IMR-90 (cell line): ENCODE measurements around the gene GRAMD2B. TPM values are rescaled to one million over a fixed set of nuclear protein-coding genes. Genes with fewer than 3 reads are reported as not detected.

Experiments used
- ATAC-seq: fragments of 200-7000 bp; cut with Tn5 transposase; 2 replicates; pipeline ENCODE4 v1.9.1; 2020; ENCODE audit warnings: low read depth, mild to moderate bottlenecking, moderate library complexity
- BruUV-seq: library from RNA; stranded (reverse); fragments of 400-500 nt; replicated peaks from 2 replicates; lab custom pipeline; 2021; lab: Mats Ljungman, UMichigan
- CTCF ChIA-PET: fragments of 300-600 bp; formaldehyde crosslinking; extraction: SDS; loops from one replicate; lab custom pipeline; 2021; ENCODE audit warnings: antibody characterized with exemption; lab: Yijun Ruan, JAX
- POLR2A ChIA-PET: fragments of 300-600 bp; sonication (Branson Sonifier 250); formaldehyde crosslinking; loops from one replicate; lab custom pipeline; 2022; ENCODE audit warnings: antibody characterized with exemption; ENCODE audit not compliant: unreplicated experiment; lab: Charles Lee
- DNase-seq: peaks from one replicate; pipeline ENCODE4 v3.0.0; 2013
- H2AFZ ChIP-seq: replicated peaks from 2 replicates; pipeline ENCODE3; 2013; ENCODE audit warnings: low read length, mild to moderate bottlenecking; ENCODE audit not compliant: poor library complexity
- H2AK5ac ChIP-seq: 2 replicates; pipeline ENCODE4 v1.6.1; 2013; ENCODE audit warnings: low read depth, low read length, inconsistent platforms
- H2AK9ac ChIP-seq: replicated peaks from 2 replicates; pipeline ENCODE3; 2013; ENCODE audit warnings: mild to moderate bottlenecking, low read depth, low read length, moderate library complexity; ENCODE audit not compliant: poor library complexity
- H2BK120ac ChIP-seq: 2 replicates; pipeline ENCODE4 v1.6.1; 2013; ENCODE audit warnings: low read depth, low read length, inconsistent platforms
- H2BK15ac ChIP-seq: 3 replicates; pipeline ENCODE4 v1.6.1; 2013; ENCODE audit warnings: low read depth, low read length, inconsistent platforms
- H2BK20ac ChIP-seq: 2 replicates; pipeline ENCODE4 v1.6.1; 2013; ENCODE audit warnings: low read depth, mild to moderate bottlenecking, inconsistent platforms, low read length, moderate library complexity
- H2BK5ac ChIP-seq: 2 replicates; pipeline ENCODE4 v1.6.1; 2013; ENCODE audit warnings: mild to moderate bottlenecking, low read depth, low read length, inconsistent platforms; ENCODE audit not compliant: poor library complexity, severe bottlenecking
- H3K14ac ChIP-seq: replicated peaks from 2 replicates; pipeline ENCODE4 v1.6.1; 2013; ENCODE audit warnings: low read depth, low read length, inconsistent platforms
- H3K18ac ChIP-seq: 2 replicates; pipeline ENCODE4 v1.6.1; 2013; ENCODE audit warnings: low read depth, low read length, control low read depth
- H3K23ac ChIP-seq: 2 replicates; pipeline ENCODE4 v1.6.1; 2013; ENCODE audit warnings: low read depth, low read length, inconsistent platforms
- H3K27ac ChIP-seq: 2 replicates; pipeline ENCODE4 v1.5.1; 2013; ENCODE audit warnings: mild to moderate bottlenecking, control low read depth, low read length; ENCODE audit not compliant: insufficient read depth
- H3K27me3 ChIP-seq: 2 replicates; pipeline ENCODE4 v1.6.1; 2013; ENCODE audit warnings: low read length; ENCODE audit not compliant: control insufficient read depth, insufficient read depth
- H3K36me3 ChIP-seq: 2 replicates; pipeline ENCODE4 v1.6.1; 2013; ENCODE audit warnings: low read length, mixed read lengths; ENCODE audit not compliant: control insufficient read depth, insufficient read depth
- H3K4ac ChIP-seq: 2 replicates; pipeline ENCODE4 v1.6.1; 2013; ENCODE audit warnings: low read depth, low read length, inconsistent platforms
- H3K4me1 ChIP-seq: 2 replicates; pipeline ENCODE4 v1.6.1; 2013; ENCODE audit warnings: low read length, mixed read lengths; ENCODE audit not compliant: control insufficient read depth, insufficient read depth
- H3K4me2 ChIP-seq: 2 replicates; pipeline ENCODE4 v1.6.1; 2013; ENCODE audit warnings: low read depth, mild to moderate bottlenecking, control low read depth, low read length, moderate library complexity
- H3K4me3 ChIP-seq: 2 replicates; pipeline ENCODE4 v1.5.1; 2013; ENCODE audit warnings: low read depth, mild to moderate bottlenecking, control low read depth, low read length, moderate library complexity; ENCODE audit not compliant: insufficient read depth
- H3K56ac ChIP-seq: 2 replicates; pipeline ENCODE4 v1.6.1; 2013; ENCODE audit warnings: low read length, inconsistent platforms; ENCODE audit not compliant: insufficient read depth; ENCODE audit errors: extremely low read depth
- H3K79me1 ChIP-seq, 2 experiments: 2 replicates each; pipeline ENCODE4 v1.6.1; 2013; ENCODE audit warnings: low read length in 2 of 2, inconsistent platforms in 1 of 2, low read depth in 1 of 2
- H3K9ac ChIP-seq: 2 replicates; pipeline ENCODE4 v1.6.1; 2013; ENCODE audit warnings: low read depth, low read length, control low read depth
- H3K9me1 ChIP-seq: 2 replicates; pipeline ENCODE4 v1.6.1; 2013; ENCODE audit warnings: low read length, inconsistent platforms; ENCODE audit not compliant: insufficient read depth
- H3K9me3 ChIP-seq: 2 replicates; pipeline ENCODE4 v1.6.1; 2013; ENCODE audit warnings: low read length; ENCODE audit not compliant: control insufficient read depth, insufficient read depth
- H4K20me1 ChIP-seq: 2 replicates; pipeline ENCODE4 v1.6.1; 2013; ENCODE audit warnings: low read length, inconsistent platforms; ENCODE audit not compliant: insufficient read depth
- H4K5ac ChIP-seq: 2 replicates; pipeline ENCODE4 v1.6.1; 2013; ENCODE audit warnings: mild to moderate bottlenecking, low read depth, low read length, control low read depth
- H4K8ac ChIP-seq, 2 experiments: 2 replicates each; pipeline ENCODE4 v1.6.1; 2013; ENCODE audit warnings: low read depth in 2 of 2, low read length in 2 of 2, control low read depth in 1 of 2, inconsistent platforms in 1 of 2
- H4K91ac ChIP-seq: 2 replicates; pipeline ENCODE4 v1.6.1; 2013; ENCODE audit warnings: low read depth, low read length, inconsistent platforms; ENCODE audit not compliant: insufficient read depth
- BHLHE40 ChIP-seq: fragments of 150-350 bp; IDR thresholded peaks from 2 replicates; pipeline ENCODE4 v1.6.1; 2016; ENCODE audit warnings: mild to moderate bottlenecking, low read depth, low read length
- CEBPB ChIP-seq: IDR thresholded peaks from 2 replicates; pipeline ENCODE4 v1.6.1; 2012; ENCODE audit warnings: low read depth, low read length, improper control_type of control experiment
- CTCF ChIP-seq: conservative IDR thresholded peaks from 2 replicates; pipeline ENCODE4 v1.5.1; 2012; ENCODE audit warnings: mild to moderate bottlenecking, low read depth, low read length, improper control_type of control experiment
- MAZ ChIP-seq: IDR thresholded peaks from 2 replicates; pipeline ENCODE4 v1.6.1; 2012; ENCODE audit warnings: low read depth, mild to moderate bottlenecking, low read length, improper control_type of control experiment, moderate library complexity, borderline replicate concordance
- NFE2L2 ChIP-seq: fragments of 150-350 bp; IDR thresholded peaks from 2 replicates; pipeline ENCODE4 v1.6.1; 2016; ENCODE audit warnings: low read depth, mild to moderate bottlenecking, low read length
- RAD21 ChIP-seq: IDR thresholded peaks from 2 replicates; pipeline ENCODE4 v1.6.1; 2012; ENCODE audit warnings: low read length, improper control_type of control experiment
- SMC3 ChIP-seq: fragments of 150-350 bp; IDR thresholded peaks from 2 replicates; pipeline ENCODE4 v1.6.1; 2016; ENCODE audit warnings: low read depth, mild to moderate bottlenecking, antibody characterized with exemption, low read length, moderate library complexity
- WGBS, 2 experiments: methylation state at CpG; one replicate each; pipeline versions ENCODE4 v1.1.5 to v1.1.7; 2013; ENCODE audit warnings: missing lambda C conversion rate in 2 of 2; ENCODE audit not compliant: insufficient read length in 1 of 2; ENCODE audit errors: extremely low coverage in 2 of 2; 5-methylcytosine and 5-hydroxymethylcytosine counted together
- dilution Hi-C: fragments of 300-500 bp; cut with HindIII; formaldehyde crosslinking; loops from one replicate; pipeline ENCODE4 v1.14.3; 2018; ENCODE audit warnings: low sequenced_read_pairs; ENCODE audit not compliant: unreplicated experiment
- in situ Hi-C: fragments of 300-500 bp; cut with MboI; formaldehyde crosslinking; loops from 3 replicates; pipeline ENCODE4 v1.14.3; 2019; ENCODE audit warnings: low sequenced_read_pairs, inconsistent platforms, mixed read lengths
- intact Hi-C: fragments of 100-400 bp; cut with micrococcal nuclease; formaldehyde crosslinking; loops from 2 replicates; pipeline ENCODE4 v1.10.0; 2022
- polyA plus RNA-seq, 3 experiments: library from polyadenylated mRNA; depleted of rRNA; stranded (reverse); fragments of >200 nt; gene quantifications; 2 replicates each; pipeline ENCODE4 v1.2.3, GENCODE V29; 2012; ENCODE audit warnings: low replicate concordance in 1 of 3
- total RNA-seq: library from RNA; depleted of rRNA; stranded (reverse); fragments of >200 nt; gene quantifications from 2 replicates; pipeline ENCODE4 v1.2.3, GENCODE V29; 2012

The GRAMD2B gene
- total and polyA plus RNA-seq, 2 of the 4 experiments (the other 2 are of a cell fraction), result 13.9 to 20.3 TPM

GRCh38 chr5:126462239-126463014 is 39.2 kb downstream of the GRAMD2B start:
- intact Hi-C loops, result no loop called here
- H3K4me1 ChIP-seq, result no peaks in the 10 kb centered on the region
- H4K20me1 ChIP-seq, result no peaks in the 10 kb centered on the region; the same call in 1 of the 2 replicates
- H4K8ac ChIP-seq, result no peak overlapping the region
- H3K9me3 ChIP-seq, result no peaks in the 10 kb centered on the region
- H2BK15ac ChIP-seq, result no peak overlapping the region
- peaks cover 23 to 38% of the 10 kb centered on the region in 2 experiments for H3K79me1 ChIP-seq
- H2AFZ ChIP-seq, result no peak overlapping the region
- BruUV-seq, result no TSS peak
- H2BK20ac ChIP-seq, result no peak overlapping the region
- no peak overlapping the region for H3K56ac ChIP-seq
- no peak for TF ChIP-seq BHLHE40
- TF ChIP-seq CEBPB, result no peak
- TF ChIP-seq SMC3, result no peak
- TF ChIP-seq NFE2L2, result no peak
- TF ChIP-seq CTCF, result no peak
- no peak for TF ChIP-seq MAZ
- TF ChIP-seq RAD21, result no peak
- H3K14ac ChIP-seq, result no peak overlapping the region
- H3K36me3 ChIP-seq, result peaks cover 6% of the 10 kb centered on the region
- no peak overlapping the region for H2AK5ac ChIP-seq
- CTCF ChIA-PET, result no interaction called here
- no peak overlapping the region for H3K23ac ChIP-seq
- H3K18ac ChIP-seq, result no peak overlapping the region
- WGBS, 2 experiments, result 100% methylated on average over 1 of the region's 8 CpGs; no CpG with 5 or more reads in 1 of the 2 experiments
- no peak overlapping the region for H3K4me2 ChIP-seq
- DNase-seq (peak; percentile 40), ATAC-seq (peak; percentile 51)
- in situ Hi-C loops, result no loop called here
- no peak overlapping the region for H3K9ac ChIP-seq
- H3K27me3 ChIP-seq, result no peaks in the 10 kb centered on the region
- H3K4ac ChIP-seq, result no peak overlapping the region
- H2BK120ac ChIP-seq, result no peak overlapping the region
- no peak overlapping the region for H3K27ac ChIP-seq
- H2AK9ac ChIP-seq, result no peak overlapping the region
- H2BK5ac ChIP-seq, result no peak overlapping the region
- H3K9me1 ChIP-seq, result peaks cover 3% of the 10 kb centered on the region; the same call in 1 of the 2 replicates
- H4K91ac ChIP-seq, result no peak overlapping the region
- POLR2A ChIA-PET, result no interaction called here
- dilution Hi-C loops, result no loop called here
- no peak overlapping the region for H3K4me3 ChIP-seq
- no peak overlapping the region for H4K5ac ChIP-seq
